ENCODE results near the gene CDK5RAP2.
"Not testable (repeated sequence)": the region's sequence is repeated elsewhere in the genome, so short reads cannot be mapped to it uniquely, and the experiment has no call there.

Gene CDK5RAP2

GRCh38 chr9:120465685-120466407, 114.1 kb downstream of the CDK5RAP2 start:
- no peak for DNase-seq (ENCODE audit: low read depth in 2 of 2)

GRCh38 chr9:120464887-120465421, 115.0 kb downstream of the CDK5RAP2 start:
- DNase-seq (ENCODE audit: low read depth in 2 of 2), result no peak

GRCh38 chr9:120464176-120464886, 115.6 kb downstream of the CDK5RAP2 start:
- no peak for DNase-seq (ENCODE audit: low read depth in 2 of 2)

GRCh38 chr9:120463765-120464164, 116.2 kb downstream of the CDK5RAP2 start:
- no peak for DNase-seq (ENCODE audit: low read depth in 2 of 2)

- not testable (repeated sequence) for DNase-seq (ENCODE audit: low read depth in 2 of 2)
These were observed 118.3 kb downstream of the CDK5RAP2 start for GRCh38 chr9:120461677-120462076.

GRCh38 chr9:120456218-120456617, 123.7 kb downstream of the CDK5RAP2 start:
- no peak for DNase-seq (ENCODE audit: low read depth in 2 of 2)

GRCh38 chr9:120454467-120454866, 125.5 kb downstream of the CDK5RAP2 start:
- DNase-seq (ENCODE audit: low read depth in 2 of 2), result no peak

GRCh38 chr9:120453792-120454191, 126.2 kb downstream of the CDK5RAP2 start:
- no peak for DNase-seq (ENCODE audit: low read depth in 2 of 2)

GRCh38 chr9:120452631-120453030, 127.3 kb downstream of the CDK5RAP2 start:
- no peak for DNase-seq (ENCODE audit: low read depth in 2 of 2)

- no peak for DNase-seq (ENCODE audit: low read depth in 2 of 2)
These were observed 129.1 kb downstream of the CDK5RAP2 start for GRCh38 chr9:120450916-120451315.

- no peak for DNase-seq (ENCODE audit: low read depth in 2 of 2)
These were observed 130.4 kb downstream of the CDK5RAP2 start for GRCh38 chr9:120449566-120449965.

GRCh38 chr9:120447959-120448500, 131.9 kb downstream of the CDK5RAP2 start:
- DNase-seq (ENCODE audit: low read depth in 2 of 2), result no peak

GRCh38 chr9:120446671-120447070, 133.3 kb downstream of the CDK5RAP2 start:
- DNase-seq (ENCODE audit: low read depth in 2 of 2), result no peak

GRCh38 chr9:120443976-120444375, 136.0 kb downstream of the CDK5RAP2 start:
- no peak for DNase-seq (ENCODE audit: low read depth in 2 of 2)

GRCh38 chr9:120443489-120443888, 136.5 kb downstream of the CDK5RAP2 start:
- DNase-seq (ENCODE audit: low read depth in 2 of 2), result no peak

GRCh38 chr9:120442308-120442995, 137.5 kb downstream of the CDK5RAP2 start:
- DNase-seq (ENCODE audit: low read depth in 2 of 2), result no peak

GRCh38 chr9:120441426-120442307, 138.3 kb downstream of the CDK5RAP2 start:
- no peak for DNase-seq (ENCODE audit: low read depth in 2 of 2)

- no peak for DNase-seq (ENCODE audit: low read depth in 2 of 2)
These were observed 139.2 kb downstream of the CDK5RAP2 start for GRCh38 chr9:120440791-120441190.

- no peak for DNase-seq (ENCODE audit: low read depth in 2 of 2)
These were observed 140.0 kb downstream of the CDK5RAP2 start for GRCh38 chr9:120439926-120440325.

GRCh38 chr9:120438836-120439546, 141.0 kb downstream of the CDK5RAP2 start:
- no peak for DNase-seq (ENCODE audit: low read depth in 2 of 2)

All from stimulated activated CD4-positive, alpha-beta T cell treated with anti-CD3 and anti-CD28 coated beads, Interleukin-4, amount 100 ng/mL, for 48 hours (primary cell).